GM12891 (cell line): ENCODE results near the gene DMD.

Experiments
- POLR2A ChIP-seq: IDR thresholded peaks from 2 replicates; pipeline ENCODE4 v1.6.1; 2011; ENCODE audit warnings: low read depth, low read length, control low read depth
- POLR2AphosphoS5 ChIP-seq: IDR thresholded peaks from 2 replicates; pipeline ENCODE4 v1.6.1; 2011; ENCODE audit warnings: low read depth, low read length, control low read depth
- POU2F2 ChIP-seq: IDR thresholded peaks from 2 replicates; pipeline ENCODE4 v1.6.1; 2011; ENCODE audit warnings: low read depth, mild to moderate bottlenecking, control low read depth, low read length, moderate library complexity
- SPI1 ChIP-seq: IDR thresholded peaks from 2 replicates; pipeline ENCODE4 v1.6.1; 2011; ENCODE audit warnings: low read depth, low read length, control low read depth
- TAF1 ChIP-seq: IDR thresholded peaks from 2 replicates; pipeline ENCODE4 v1.6.1; 2011; ENCODE audit warnings: low read depth, low read length, control low read depth

- TF ChIP-seq POLR2A, result no peak
- TF ChIP-seq POLR2AphosphoS5, result no peak
- TF ChIP-seq TAF1, result no peak
- TF ChIP-seq POU2F2, result no peak
- no peak for TF ChIP-seq SPI1
Observed at GRCh38 chrX:32268207-32268606, 943.1 kb downstream of the DMD start.
